Kidney capillary endothelial cell (primary cell): ENCODE data around the gene ODAD3.
A peak's percentile ranks its signal among the peaks of the same experiment; 100 is the strongest.
"Not testable (repeated sequence)": the region's sequence is repeated elsewhere in the genome, so short reads cannot be mapped to it uniquely, and the experiment has no call there.

Source experiments
- DNase-seq: peaks from one replicate; pipeline ENCODE4 v3.0.0-alpha.2; 2018; ENCODE audit warnings: low spot score

The ODAD3 gene

GRCh38 chr19:11460207-11460606 lies 25.3 kb upstream of the ODAD3 start:
- DNase-seq, result no peak

- not testable (repeated sequence) for DNase-seq
These were observed 24.0 kb upstream of the ODAD3 start for GRCh38 chr19:11458912-11459311.

- DNase-seq, result no peak
These were observed 23.4 kb upstream of the ODAD3 start for GRCh38 chr19:11458236-11458900.

- DNase-seq, result no peak
These were observed 22.9 kb upstream of the ODAD3 start for GRCh38 chr19:11457831-11458230.

- no peak for DNase-seq
These were observed 22.2 kb upstream of the ODAD3 start for GRCh38 chr19:11457115-11457514.

GRCh38 chr19:11456659-11457058 lies 21.7 kb upstream of the ODAD3 start:
- no peak for DNase-seq

GRCh38 chr19:11455233-11455554 lies 20.3 kb upstream of the ODAD3 start:
- not testable (repeated sequence) for DNase-seq

- no peak for DNase-seq
These were observed 18.8 kb upstream of the ODAD3 start for GRCh38 chr19:11453468-11454341.

GRCh38 chr19:11452620-11453310 lies 17.8 kb upstream of the ODAD3 start:
- DNase-seq, result no peak

- DNase-seq, result no peak
These were observed 17.1 kb upstream of the ODAD3 start for GRCh38 chr19:11451871-11452619.

- no peak for DNase-seq
These were observed 16.5 kb upstream of the ODAD3 start for GRCh38 chr19:11451327-11451870.

GRCh38 chr19:11450570-11451326 lies 15.8 kb upstream of the ODAD3 start:
- DNase-seq, result no peak

GRCh38 chr19:11448923-11449554 lies 14.1 kb upstream of the ODAD3 start:
- no peak for DNase-seq

GRCh38 chr19:11448410-11448809 lies 13.5 kb upstream of the ODAD3 start:
- DNase-seq, result no peak

- DNase-seq, result no peak
These were observed 12.7 kb upstream of the ODAD3 start for GRCh38 chr19:11447347-11448262.

GRCh38 chr19:11446652-11447301 lies 11.9 kb upstream of the ODAD3 start:
- peak; percentile 29 for DNase-seq

- DNase-seq, result no peak
These were observed 11.3 kb upstream of the ODAD3 start for GRCh38 chr19:11446271-11446651.

- DNase-seq, result no peak
These were observed 10.2 kb upstream of the ODAD3 start for GRCh38 chr19:11445141-11445540.

- DNase-seq, result no peak
These were observed 9.1 kb upstream of the ODAD3 start for GRCh38 chr19:11444059-11444458.
